ENCODE measurements around the gene NID2.

GRCh38 chr14:52026901-52027300, 42.0 kb downstream of the NID2 start:
- TF ChIP-seq POLR2A (IDR thresholded peaks at IDR 0.05) = no peak
- TF ChIP-seq CTCF (IDR thresholded peaks at IDR 0.05) = no peak

Measured in lower leg skin (tissue), 3 donors.